Astrocyte (in vitro differentiated cells and primary cell): ENCODE measurements around the gene FAM47E.

Source experiments
- CTCF ChIP-seq: IDR thresholded peaks from 2 replicates; pipeline ENCODE4 v1.5.1; 2011; ENCODE audit warnings: low read depth, mild to moderate bottlenecking, inconsistent platforms, low read length, moderate library complexity; ENCODE audit not compliant: insufficient read depth
- EZH2 ChIP-seq: IDR thresholded peaks from 2 replicates; pipeline ENCODE4 v1.6.1; 2012; ENCODE audit warnings: mild to moderate bottlenecking, low read length, inconsistent platforms; ENCODE audit not compliant: insufficient read depth

GRCh38 chr4:76240236-76240635 is 11.3 kb upstream of the FAM47E start:
- TF ChIP-seq CTCF (no peak), EZH2 (no peak)
